Endothelial cell of umbilical vein (primary cell): ENCODE measurements around the gene NCK2. TPM values are rescaled to one million over a fixed set of nuclear protein-coding genes. Genes with fewer than 3 reads are reported as not detected.

Experiments
- BruUV-seq: library from RNA; stranded (reverse); fragments of 400-500 nt; replicated peaks from 2 replicates; lab custom pipeline; 2021; lab: Mats Ljungman, UMichigan
- CTCF ChIA-PET: fragments of 300-600, 350-600 bp; sonication (Branson Sonifier 250); formaldehyde crosslinking; loops from one replicate; lab custom pipeline; 2021; ENCODE audit warnings: antibody characterized with exemption, inconsistent platforms; lab: Charles Lee
- POLR2A ChIA-PET: fragments of 300-600, 350-600 bp; sonication (Branson Sonifier 250); formaldehyde crosslinking; loops from one replicate; lab custom pipeline; 2021; ENCODE audit warnings: antibody characterized with exemption, inconsistent platforms; lab: Charles Lee
- DNase-seq: peaks from one replicate; pipeline ENCODE4 v3.0.0-alpha.2; 2011; ENCODE audit warnings: low read depth, low spot score
- FAIRE-seq: peaks from 2 replicates; lab custom pipeline; 2011; peaks lifted over from hg19 to GRCh38; lab: Jason Lieb, UNC
- H2AFZ ChIP-seq: 2 replicates; pipeline ENCODE4 v1.6.0; 2012; ENCODE audit warnings: low read depth, low read length, control low read depth, inconsistent platforms
- H3K27ac ChIP-seq: 2 replicates; pipeline ENCODE4 v1.5.1; 2011; ENCODE audit warnings: low read depth, mild to moderate bottlenecking, control low read depth, low read length, moderate library complexity; ENCODE audit not compliant: insufficient read depth
- H3K27me3 ChIP-seq, 2 experiments: 2 replicates each; pipeline versions ENCODE4 v1.6.0 to v1.6.1; 2011; ENCODE audit warnings: low read length in 2 of 2, mixed read lengths in 1 of 2; ENCODE audit not compliant: control insufficient read depth in 2 of 2, insufficient read depth in 2 of 2
- H3K36me3 ChIP-seq, 2 experiments: 2 replicates in 1 of 2; 3 replicates in 1 of 2; pipeline ENCODE4 v1.5.1; 2011; ENCODE audit warnings: low read length in 2 of 2, mild to moderate bottlenecking in 1 of 2, moderate library complexity in 1 of 2; ENCODE audit not compliant: control insufficient read depth in 2 of 2, insufficient read depth in 2 of 2; ENCODE audit errors: extremely low read depth in 1 of 2
- H3K4me1 ChIP-seq: 3 replicates; pipeline ENCODE4 v1.5.1; 2011; ENCODE audit warnings: mild to moderate bottlenecking, low read length; ENCODE audit not compliant: control insufficient read depth, insufficient read depth; ENCODE audit errors: extremely low read depth
- H3K4me2 ChIP-seq: 2 replicates; pipeline ENCODE4 v1.6.1; 2011; ENCODE audit warnings: low read length, control low read depth, mixed read lengths; ENCODE audit not compliant: insufficient read depth
- H3K4me3 ChIP-seq, 3 experiments: fragments of 200-600 bp in 1 of 3; sonication (generic), shearing (Covaris generic) in 1 of 3; replicated peaks in 1 of 3; 2 replicates each; pipeline ENCODE4 v1.5.1; 2011 to 2016; ENCODE audit warnings: control low read depth in 3 of 3, low read length in 3 of 3, mild to moderate bottlenecking in 2 of 3, inconsistent platforms in 1 of 3, low read depth in 1 of 3, moderate library complexity in 1 of 3; ENCODE audit not compliant: insufficient read depth in 1 of 3
- H3K79me2 ChIP-seq: 2 replicates; pipeline ENCODE4 v1.6.0; 2012; ENCODE audit warnings: low read length, inconsistent platforms; ENCODE audit not compliant: control insufficient read depth, insufficient read depth
- H3K9ac ChIP-seq: replicated peaks from 2 replicates; pipeline ENCODE3; 2011; ENCODE audit warnings: low read length, control low read depth; ENCODE audit not compliant: insufficient read depth; ENCODE audit errors: extremely low read depth
- H3K9me1 ChIP-seq: replicated peaks from 3 replicates; pipeline ENCODE4 v1.6.0; 2011; ENCODE audit warnings: mild to moderate bottlenecking, low read length; ENCODE audit not compliant: control insufficient read depth, insufficient read depth; ENCODE audit errors: extremely low read depth
- H3K9me3 ChIP-seq: replicated peaks from 2 replicates; pipeline ENCODE4 v1.5.1; 2012; ENCODE audit warnings: low read length, inconsistent platforms; ENCODE audit not compliant: control insufficient read depth, insufficient read depth
- H4K20me1 ChIP-seq: replicated peaks from 2 replicates; pipeline ENCODE3; 2011; ENCODE audit warnings: mild to moderate bottlenecking, low read length; ENCODE audit not compliant: control insufficient read depth, insufficient read depth; ENCODE audit errors: extremely low read depth
- CTCF ChIP-seq, 2 donors: IDR thresholded peaks; 1 replicate in 1 of 2; 2 replicates in 1 of 2; pipeline ENCODE4 v1.5.1; 2011; ENCODE audit warnings: low read length in 2 of 2, mild to moderate bottlenecking in 2 of 2, moderate library complexity in 2 of 2, control low read depth in 1 of 2, inconsistent platforms in 1 of 2, low read depth in 1 of 2; ENCODE audit not compliant: insufficient read depth in 1 of 2; ENCODE audit errors: extremely low read depth in 1 of 2
- EZH2 ChIP-seq: IDR thresholded peaks from 2 replicates; pipeline ENCODE4 v1.6.1; 2012; ENCODE audit warnings: borderline replicate concordance, low read depth, mild to moderate bottlenecking, moderate library complexity, low read length, inconsistent platforms; ENCODE audit not compliant: severe bottlenecking
- FOS ChIP-seq: IDR thresholded peaks from 2 replicates; pipeline ENCODE4 v1.6.1; 2011; ENCODE audit warnings: mild to moderate bottlenecking, low read length, moderate library complexity, borderline replicate concordance; ENCODE audit not compliant: insufficient read depth
- GATA2 ChIP-seq: IDR thresholded peaks from 2 replicates; pipeline ENCODE4 v1.7.0; 2011; ENCODE audit warnings: low read depth, mild to moderate bottlenecking, moderate library complexity, mixed read lengths, low read length; ENCODE audit not compliant: insufficient read length, insufficient read depth
- JUN ChIP-seq: IDR thresholded peaks from 2 replicates; pipeline ENCODE4 v1.6.1; 2011; ENCODE audit warnings: borderline replicate concordance, low read depth; ENCODE audit not compliant: insufficient read length, insufficient read depth
- MYC ChIP-seq: IDR thresholded peaks from one replicate; pipeline ENCODE4 v1.6.1; 2011; ENCODE audit warnings: mild to moderate bottlenecking, low read depth, low read length
- POLR2A ChIP-seq: IDR thresholded peaks from 2 replicates; pipeline ENCODE4 v1.6.1; 2012; ENCODE audit warnings: low read depth, mild to moderate bottlenecking, control low read depth, low read length
- POLR2AphosphoS5 ChIP-seq: IDR thresholded peaks from 2 replicates; pipeline ENCODE4 v1.6.1; 2012; ENCODE audit warnings: low read depth, mild to moderate bottlenecking, control low read depth, low read length, moderate library complexity; ENCODE audit not compliant: insufficient read depth
- dilution Hi-C: fragments of 300-500 bp; cut with MboI; formaldehyde crosslinking; loops from one replicate; pipeline ENCODE4 v1.15.0; 2019; ENCODE audit warnings: low sequenced_read_pairs; ENCODE audit not compliant: extremely low pct_ligation_motif_present
- intact Hi-C: fragments of 100-400 bp; cut with micrococcal nuclease; formaldehyde crosslinking; loops from one replicate; pipeline ENCODE4 v1.10.0; 2022
- polyA plus RNA-seq, 4 experiments: library from polyadenylated mRNA; depleted of rRNA in 3 of 4; stranded (reverse) in 3 of 4; unstranded in 1 of 4; fragments of >200 nt; gene quantifications; 2 replicates each; pipeline versions ENCODE4 v1.2.1 to v1.2.3, GENCODE V29; 2011 to 2012; ENCODE audit warnings: missing spikeins in 1 of 4
- total RNA-seq: library from RNA; stranded (reverse); gene quantifications from 2 replicates; pipeline ENCODE4 v1.2.3, GENCODE V29; 2021
- TF ChIP-seq, protein P1 (sequence below): IDR thresholded peaks from 2 replicates; pipeline ENCODE4 v1.6.1; 2011; ENCODE audit not compliant: insufficient read depth, insufficient read length

The NCK2 gene
- total and polyA plus RNA-seq, 2 donors (not counting 3 experiments of a cell fraction or from before 2014, with no cell fraction given), result 23.8 to 39.1 TPM

DNA sequence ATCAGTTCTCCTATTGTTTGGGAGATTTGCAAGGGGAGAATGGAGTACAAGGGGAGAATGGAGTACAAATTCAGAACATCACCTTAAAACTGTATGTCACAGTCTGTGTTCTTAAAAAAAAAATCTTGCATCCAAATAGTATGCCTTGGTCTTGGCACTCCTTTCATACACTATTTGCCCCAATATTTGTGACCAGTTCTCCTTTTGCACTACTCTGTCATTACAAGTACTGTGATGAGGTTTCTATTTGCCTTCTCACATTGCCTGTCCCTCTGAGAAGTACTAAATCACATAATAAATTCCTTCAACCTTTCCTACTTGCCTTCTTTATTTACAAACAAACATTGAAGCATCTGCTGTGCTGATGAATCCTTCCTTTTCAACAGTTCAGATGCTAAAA lies 36.0 kb upstream of the NCK2 start:
- Histone ChIP-seq H3K9ac (no peak overlapping the region), H3K4me3 (no peak overlapping the region), H3K9me1 (no peaks in the 10 kb centered on the region), H3K79me2 (no peaks in the 10 kb centered on the region), H2AFZ (no peak overlapping the region), H4K20me1 (no peaks in the 10 kb centered on the region), H3K27me3 (peaks cover 0 to 2% of the 10 kb centered on the region in 2 experiments), H3K9me3 (no peaks in the 10 kb centered on the region), H3K4me1 (no peaks in the 10 kb centered on the region), H3K4me2 (no peak overlapping the region), H3K36me3 (no peaks in the 10 kb centered on the region), H3K27ac (no peak overlapping the region)
- no TSS peak for BruUV-seq
- ChIA-PET CTCF (no interaction called here), POLR2A (no interaction called here)
- TF ChIP-seq FOS (no peak), EZH2 (no peak), POLR2A (no peak), MYC (no peak), GATA2 (no peak), CTCF (IDR thresholded peaks at IDR 0.05; ENCODE audit: extremely low read depth in 1 of 2, insufficient read depth in 1 of 2, low read depth in 1 of 2, low read length in 2 of 2) (no peak), JUN (no peak), POLR2AphosphoS5 (no peak)
- TF ChIP-seq, protein P1, sequence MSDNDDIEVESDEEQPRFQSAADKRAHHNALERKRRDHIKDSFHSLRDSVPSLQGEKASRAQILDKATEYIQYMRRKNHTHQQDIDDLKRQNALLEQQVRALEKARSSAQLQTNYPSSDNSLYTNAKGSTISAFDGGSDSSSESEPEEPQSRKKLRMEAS, result no peak
- DNase-seq (no peak), FAIRE-seq (no peak)
- intact Hi-C loops, result no loop called here
- dilution Hi-C loops, result no loop called here
